Right lobe of liver (tissue), 4 donors: ENCODE results near the gene VPS8.

ENCODE experiments used
- POLR2A ChIP-seq: fragments of 450-650 bp; IDR thresholded peaks from one replicate; pipeline ENCODE4 v1.6.1; 2017; ENCODE audit warnings: antibody characterized with exemption, mild to moderate bottlenecking
- TF ChIP-seq, protein P1 (sequence below), 4 donors: fragments of 200-600 bp in 3 of 4; fragments of 450-650 bp in 1 of 4; IDR thresholded peaks; one replicate each; pipeline versions ENCODE4 v1.5.1 to v1.8.0; 2016 to 2022; ENCODE audit warnings: antibody characterized with exemption in 4 of 4, mild to moderate bottlenecking in 2 of 4
- donor health status: DM: no; HTN: no; CAD: no.
- donor health status: DM: no; HTN: no; CAD: no.
- donor health status: DM: no; HTN: yes; CAD: no.

DNA sequence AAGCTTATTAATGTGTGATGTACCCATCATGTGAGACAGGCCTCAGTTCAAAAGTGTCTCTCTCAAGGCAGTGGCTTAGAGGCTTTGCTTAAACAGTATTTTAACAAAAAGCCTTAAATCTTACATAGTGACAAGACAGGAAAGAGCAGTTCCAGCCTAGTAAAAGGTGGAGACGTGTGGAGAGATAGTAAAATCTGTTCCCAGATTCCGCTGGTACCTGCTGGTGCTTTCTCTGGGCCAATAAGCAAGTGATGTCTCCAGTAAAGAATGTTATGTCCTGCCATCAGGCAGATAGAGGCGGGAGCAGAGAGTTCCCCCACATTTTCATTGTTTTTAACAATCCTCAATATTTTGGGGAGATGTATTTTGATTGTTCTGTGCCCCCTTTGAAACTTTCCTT lies 135.0 kb downstream of the VPS8 start:
- TF ChIP-seq, protein P1, sequence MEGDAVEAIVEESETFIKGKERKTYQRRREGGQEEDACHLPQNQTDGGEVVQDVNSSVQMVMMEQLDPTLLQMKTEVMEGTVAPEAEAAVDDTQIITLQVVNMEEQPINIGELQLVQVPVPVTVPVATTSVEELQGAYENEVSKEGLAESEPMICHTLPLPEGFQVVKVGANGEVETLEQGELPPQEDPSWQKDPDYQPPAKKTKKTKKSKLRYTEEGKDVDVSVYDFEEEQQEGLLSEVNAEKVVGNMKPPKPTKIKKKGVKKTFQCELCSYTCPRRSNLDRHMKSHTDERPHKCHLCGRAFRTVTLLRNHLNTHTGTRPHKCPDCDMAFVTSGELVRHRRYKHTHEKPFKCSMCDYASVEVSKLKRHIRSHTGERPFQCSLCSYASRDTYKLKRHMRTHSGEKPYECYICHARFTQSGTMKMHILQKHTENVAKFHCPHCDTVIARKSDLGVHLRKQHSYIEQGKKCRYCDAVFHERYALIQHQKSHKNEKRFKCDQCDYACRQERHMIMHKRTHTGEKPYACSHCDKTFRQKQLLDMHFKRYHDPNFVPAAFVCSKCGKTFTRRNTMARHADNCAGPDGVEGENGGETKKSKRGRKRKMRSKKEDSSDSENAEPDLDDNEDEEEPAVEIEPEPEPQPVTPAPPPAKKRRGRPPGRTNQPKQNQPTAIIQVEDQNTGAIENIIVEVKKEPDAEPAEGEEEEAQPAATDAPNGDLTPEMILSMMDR (IDR thresholded peaks at IDR 0.05) = no peak
- TF ChIP-seq POLR2A = no peak
